Endothelial cell (in vitro differentiated cells): Measurements from ENCODE around the gene ZNF451. TPM values are rescaled to one million over a fixed set of nuclear protein-coding genes. Genes with fewer than 3 reads are reported as not detected.

ENCODE experiments used
- DNase-seq: peaks from one replicate; pipeline ENCODE4 v3.0.0; 2021; ENCODE audit warnings: low spot score
- H3K27ac Mint-ChIP-seq: one replicate; pipeline ENCODE4 v1.8.0; 2021; ENCODE audit warnings: mixed read lengths, inconsistent platforms; ENCODE audit not compliant: unreplicated experiment
- H3K27me3 Mint-ChIP-seq: one replicate; pipeline ENCODE4 v1.8.0; 2021; ENCODE audit warnings: mild to moderate bottlenecking, moderate library complexity, mixed read lengths, inconsistent platforms; ENCODE audit not compliant: unreplicated experiment
- H3K36me3 Mint-ChIP-seq: one replicate; pipeline ENCODE4 v1.8.0; 2021; ENCODE audit warnings: mild to moderate bottlenecking, low read depth, mixed read lengths, inconsistent platforms; ENCODE audit not compliant: unreplicated experiment
- H3K4me1 Mint-ChIP-seq: one replicate; pipeline ENCODE4 v1.8.0; 2021; ENCODE audit warnings: mild to moderate bottlenecking, mixed read lengths, inconsistent platforms; ENCODE audit not compliant: unreplicated experiment
- H3K4me3 Mint-ChIP-seq: one replicate; pipeline ENCODE4 v1.8.0; 2021; ENCODE audit warnings: mild to moderate bottlenecking, mixed read lengths, inconsistent platforms; ENCODE audit not compliant: unreplicated experiment
- H3K9me3 Mint-ChIP-seq: one replicate; pipeline ENCODE4 v1.8.0; 2021; ENCODE audit warnings: mixed read lengths, inconsistent platforms; ENCODE audit not compliant: unreplicated experiment
- total RNA-seq: library from RNA; stranded (reverse); fragmentation: NEBNext Ultra II Directional; extraction: Animal tissue kit (Norgen Biotek cat#: 25700); gene quantifications from one replicate; pipeline ENCODE4 v1.2.1, GENCODE V29; 2021; ENCODE audit not compliant: unreplicated experiment
- TF ChIP-seq, protein P1 (sequence below): fragments of 200-600 bp; sonication (generic); IDR thresholded peaks from one replicate; pipeline ENCODE4 v1.5.0; 2021; ENCODE audit warnings: antibody characterized with exemption; ENCODE audit not compliant: unreplicated experiment

ZNF451 gene
- total RNA-seq, 1 donor from 2014 or later, result 129 TPM

DNA sequence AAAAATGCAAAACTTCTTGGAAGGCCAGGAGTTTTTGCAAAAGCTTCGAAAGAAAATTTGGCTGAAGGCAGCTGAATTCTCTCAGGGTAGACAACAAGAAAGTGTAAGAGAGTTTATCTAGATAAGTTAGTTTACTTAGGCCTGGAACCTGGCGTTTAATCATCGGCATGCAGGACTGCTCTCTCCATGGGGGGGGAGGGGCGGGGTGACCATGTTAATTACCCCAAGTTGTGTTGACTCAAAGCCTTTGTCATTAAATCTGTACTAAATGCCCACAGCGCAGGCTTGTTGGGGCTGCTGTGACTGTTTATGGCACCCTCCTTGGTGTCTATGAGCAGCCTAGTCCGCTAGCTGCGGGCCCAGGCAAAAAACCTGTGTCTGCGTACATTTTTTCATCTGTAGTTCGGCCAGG, 20.1 kb upstream of the ZNF451 start:
- Mint-ChIP-seq H3K9me3 (no peaks in the 10 kb centered on the region), H3K36me3 (peaks cover 7% of the 10 kb centered on the region), H3K27ac (no peak overlapping the region), H3K4me3 (no peak overlapping the region), H3K27me3 (peaks cover 1% of the 10 kb centered on the region), H3K4me1 (peaks cover 3% of the 10 kb centered on the region)
- TF ChIP-seq, protein P1, sequence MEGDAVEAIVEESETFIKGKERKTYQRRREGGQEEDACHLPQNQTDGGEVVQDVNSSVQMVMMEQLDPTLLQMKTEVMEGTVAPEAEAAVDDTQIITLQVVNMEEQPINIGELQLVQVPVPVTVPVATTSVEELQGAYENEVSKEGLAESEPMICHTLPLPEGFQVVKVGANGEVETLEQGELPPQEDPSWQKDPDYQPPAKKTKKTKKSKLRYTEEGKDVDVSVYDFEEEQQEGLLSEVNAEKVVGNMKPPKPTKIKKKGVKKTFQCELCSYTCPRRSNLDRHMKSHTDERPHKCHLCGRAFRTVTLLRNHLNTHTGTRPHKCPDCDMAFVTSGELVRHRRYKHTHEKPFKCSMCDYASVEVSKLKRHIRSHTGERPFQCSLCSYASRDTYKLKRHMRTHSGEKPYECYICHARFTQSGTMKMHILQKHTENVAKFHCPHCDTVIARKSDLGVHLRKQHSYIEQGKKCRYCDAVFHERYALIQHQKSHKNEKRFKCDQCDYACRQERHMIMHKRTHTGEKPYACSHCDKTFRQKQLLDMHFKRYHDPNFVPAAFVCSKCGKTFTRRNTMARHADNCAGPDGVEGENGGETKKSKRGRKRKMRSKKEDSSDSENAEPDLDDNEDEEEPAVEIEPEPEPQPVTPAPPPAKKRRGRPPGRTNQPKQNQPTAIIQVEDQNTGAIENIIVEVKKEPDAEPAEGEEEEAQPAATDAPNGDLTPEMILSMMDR, result no peak
- no peak for DNase-seq

DNA sequence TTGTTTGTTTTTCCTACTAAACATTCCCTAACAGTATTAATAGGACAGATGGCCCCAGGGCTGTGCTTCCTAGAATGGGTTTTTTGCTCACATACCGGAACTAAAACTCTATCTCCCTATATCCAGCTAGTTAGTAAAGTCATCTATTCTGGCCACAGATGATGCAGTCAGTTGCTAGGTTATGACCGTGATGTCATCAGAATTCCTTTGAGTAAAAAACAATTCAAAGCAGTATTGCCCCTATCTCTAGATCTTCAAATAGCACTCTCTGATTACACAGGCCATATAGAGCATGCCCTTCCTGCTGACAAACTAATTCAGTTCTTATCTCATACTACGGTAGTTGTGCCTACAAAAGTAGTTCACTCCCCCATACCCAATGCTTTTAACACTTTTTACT, 17.9 kb upstream of the ZNF451 start:
- Mint-ChIP-seq H3K4me3 (no peak overlapping the region), H3K4me1 (no peaks in the 10 kb centered on the region), H3K36me3 (peaks cover 7% of the 10 kb centered on the region), H3K9me3 (no peaks in the 10 kb centered on the region), H3K27me3 (peaks cover 1% of the 10 kb centered on the region), H3K27ac (no peak overlapping the region)
- DNase-seq, result no peak
- TF ChIP-seq, protein P1, result no peak

DNA sequence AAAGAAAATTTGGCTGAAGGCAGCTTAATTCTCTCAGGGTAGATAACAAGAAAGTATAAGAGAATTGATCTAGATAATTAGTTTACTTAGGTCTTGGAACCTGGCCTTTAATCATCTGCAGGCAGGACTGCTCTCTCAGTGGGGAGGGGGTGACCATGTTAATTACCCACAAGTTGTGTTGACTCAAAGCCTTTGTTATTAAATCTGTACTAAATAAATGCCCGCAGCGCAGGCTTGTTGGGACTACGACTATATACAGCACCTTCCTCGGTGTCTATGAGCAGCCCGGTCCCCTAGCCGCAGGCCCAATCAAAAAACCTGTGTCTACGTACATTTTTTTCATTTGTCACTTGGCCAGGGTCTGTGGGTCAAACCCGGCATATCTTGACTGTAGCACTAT, 15.6 kb upstream of the ZNF451 start:
- TF ChIP-seq, protein P1, result no peak
- H3K27ac Mint-ChIP-seq, result no peak overlapping the region

DNA sequence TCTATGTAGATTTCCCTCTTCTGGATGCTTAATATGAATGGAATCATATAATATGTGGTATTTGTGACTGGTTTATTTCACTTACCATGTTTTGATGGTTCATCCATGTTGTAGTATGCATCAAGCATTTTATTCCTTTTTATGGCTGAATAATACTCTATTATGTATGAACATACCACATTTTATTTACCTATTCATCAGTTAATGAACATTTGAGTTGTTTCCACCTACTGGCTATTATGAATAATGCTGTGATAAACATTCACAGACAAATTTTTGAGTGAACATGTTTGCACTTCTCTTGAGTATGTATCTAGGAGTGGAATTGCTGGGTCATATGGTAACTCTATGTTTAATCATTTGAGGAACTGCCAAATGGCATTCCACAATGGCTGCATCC, 14.9 kb upstream of the ZNF451 start:
- H3K4me3 Mint-ChIP-seq, result no peak overlapping the region
- H3K4me1 Mint-ChIP-seq, result no peaks in the 10 kb centered on the region
- H3K36me3 Mint-ChIP-seq, result peaks cover 3% of the 10 kb centered on the region
- no peak for DNase-seq
- TF ChIP-seq, protein P1, result no peak
- H3K27me3 Mint-ChIP-seq, result peaks cover 2% of the 10 kb centered on the region
- no peaks in the 10 kb centered on the region for H3K9me3 Mint-ChIP-seq
- H3K27ac Mint-ChIP-seq, result no peak overlapping the region

More for the DNA sequence above, 15.6 kb upstream of the ZNF451 start:
- Mint-ChIP-seq H3K36me3 (peaks cover 7% of the 10 kb centered on the region), H3K4me3 (no peak overlapping the region), H3K9me3 (no peaks in the 10 kb centered on the region), H3K27me3 (peaks cover 2% of the 10 kb centered on the region), H3K4me1 (no peaks in the 10 kb centered on the region)
- DNase-seq, result no peak

DNA sequence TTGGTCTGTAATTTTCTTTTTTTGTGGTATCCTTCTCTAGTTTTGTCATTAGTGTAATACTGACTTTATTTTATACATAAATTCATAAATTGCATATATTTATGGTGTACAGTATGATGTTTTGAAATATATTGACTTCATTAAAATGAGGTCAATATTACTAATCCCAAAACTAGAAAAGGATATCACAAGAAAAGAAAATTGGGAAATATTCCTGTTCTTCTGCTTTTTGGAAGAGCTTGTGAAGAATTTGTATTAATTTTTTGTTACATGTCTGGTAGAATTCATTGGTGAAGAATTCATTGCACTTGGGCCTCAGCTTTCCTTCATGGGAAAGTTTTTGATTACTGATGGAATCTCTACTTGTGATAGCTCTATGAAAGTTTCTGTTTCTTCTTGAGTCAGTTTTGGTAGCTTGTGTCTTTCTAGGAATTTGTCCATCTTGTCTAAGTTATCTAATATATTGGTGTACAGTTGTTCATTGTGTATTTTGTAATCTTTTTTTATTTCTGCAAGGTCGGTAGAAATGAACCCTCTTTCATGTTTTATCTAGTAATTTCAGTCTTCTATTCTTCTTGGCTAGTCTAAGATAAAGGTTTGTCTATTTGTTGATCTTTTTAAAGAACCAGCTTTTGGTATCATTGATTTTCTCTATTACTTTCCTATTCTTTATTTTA, 11.3 kb upstream of the ZNF451 start:
- Mint-ChIP-seq H3K27ac (no peak overlapping the region), H3K27me3 (peaks cover 2% of the 10 kb centered on the region), H3K4me1 (peaks cover 16% of the 10 kb centered on the region), H3K9me3 (no peaks in the 10 kb centered on the region), H3K4me3 (no peak overlapping the region), H3K36me3 (peaks cover 3% of the 10 kb centered on the region)
- no peak for DNase-seq
- TF ChIP-seq, protein P1, result no peak
